ENCODE results near the gene AP4B1. TPM values are rescaled to one million over a fixed set of nuclear protein-coding genes. Genes with fewer than 3 reads are reported as not detected.

Gene AP4B1
- total and polyA plus RNA-seq, 2 of the 13 experiments (the other 11 are each of a cell fraction or from before 2014, with no cell fraction given) = 8.5 to 12.0 TPM

DNA sequence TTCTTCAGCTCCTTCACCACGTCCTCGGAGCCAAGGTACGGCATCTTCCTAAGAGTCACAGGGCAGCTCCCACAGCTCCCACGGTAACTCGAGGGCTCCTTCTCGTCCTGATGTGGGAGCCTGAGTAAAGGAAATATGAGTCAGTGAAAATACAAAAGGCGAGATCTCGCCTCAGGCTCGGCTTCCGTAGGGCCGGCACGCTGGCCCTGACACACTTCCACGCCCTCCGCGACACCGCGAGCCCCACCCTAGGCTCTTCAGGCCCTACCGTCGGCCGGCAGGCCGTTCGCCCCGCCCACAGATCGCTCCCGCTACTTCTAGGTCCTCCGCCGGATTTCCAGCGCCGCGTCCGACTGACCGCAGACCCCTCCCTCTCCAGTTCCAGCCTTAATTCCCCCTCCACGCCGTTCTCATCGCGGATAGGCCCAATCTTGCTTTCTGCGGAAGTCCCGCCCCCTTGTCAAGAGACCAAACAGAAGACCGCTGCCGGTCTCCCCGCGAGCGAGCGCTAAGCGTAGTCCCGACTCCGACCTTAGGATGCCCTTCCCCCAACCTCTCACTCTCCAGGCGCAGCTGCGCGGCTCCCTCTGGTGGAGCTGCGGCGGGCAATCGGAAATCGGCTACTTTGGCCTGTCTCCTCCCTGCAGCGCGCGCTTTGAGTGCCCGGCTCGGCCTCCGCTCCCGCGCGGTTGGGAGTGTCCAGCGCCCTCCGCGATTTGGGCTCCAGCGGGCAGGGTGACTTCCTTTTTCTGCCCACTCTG is at the start of gene AP4B1, which contains the start of gene DCLRE1B (continued):
- peak; percentile 66 for TF ChIP-seq RBFOX2 (IDR thresholded peaks at IDR 0.05; ENCODE audit: low read depth, low read length)
- TF ChIP-seq YEATS4 (CRISPR knock-in tag; IDR thresholded peaks at IDR 0.05; ENCODE audit: borderline replicate concordance) = peak; percentile 95
- peak; percentile 59 for TF ChIP-seq NCOA2 (CRISPR knock-in tag; IDR thresholded peaks at IDR 0.05)
- peak; percentile 96 for TF ChIP-seq SIN3A (IDR thresholded peaks at IDR 0.05; ENCODE audit: borderline replicate concordance, low read depth, low read length)
- no peak for TF ChIP-seq JUNB (CRISPR knock-in tag; IDR thresholded peaks at IDR 0.05; ENCODE audit: borderline replicate concordance)
- peak; percentile 71; the same call in 1 of the 2 replicates for TF ChIP-seq KLF6 (CRISPR knock-in tag; IDR thresholded peaks at IDR 0.05)
- TF ChIP-seq ZNF605 (CRISPR knock-in tag; IDR thresholded peaks at IDR 0.05) = peak; percentile 64; the same call in 1 of the 2 replicates
- TF ChIP-seq ARNT (IDR thresholded peaks at IDR 0.05) = no peak
- no peak for TF ChIP-seq DNMT1 (CRISPR knock-in tag; IDR thresholded peaks at IDR 0.05)
- TF ChIP-seq ZFX (CRISPR knock-in tag; IDR thresholded peaks at IDR 0.05; ENCODE audit: low read depth) = peak; percentile 91
- peak; percentile 48; the same call in 1 of the 2 replicates for TF ChIP-seq SKIL (CRISPR knock-in tag; IDR thresholded peaks at IDR 0.05; ENCODE audit: borderline replicate concordance)
- peak; percentile 39 for TF ChIP-seq ZNF746 (CRISPR knock-in tag; IDR thresholded peaks at IDR 0.05)
- peak; percentile 28; the same call in 1 of the 2 replicates for TF ChIP-seq KDM4B (CRISPR knock-in tag; IDR thresholded peaks at IDR 0.05)
- no peak for TF ChIP-seq ZNF7 (CRISPR knock-in tag; IDR thresholded peaks at IDR 0.05)
- peak; percentile 5 to 39; a peak in 2 of 4 replicates for TF ChIP-seq EP300 (IDR thresholded peaks at IDR 0.05; ENCODE audit: low read depth in 2 of 2, low read length in 2 of 2)
- no peak for TF ChIP-seq EP300 (CRISPR knock-in tag; IDR thresholded peaks at IDR 0.05; ENCODE audit: borderline replicate concordance)
- TF ChIP-seq ZNF569 (CRISPR knock-in tag; IDR thresholded peaks at IDR 0.05; ENCODE audit: borderline replicate concordance) = no peak
- TF ChIP-seq RXRA (CRISPR knock-in tag; IDR thresholded peaks at IDR 0.05) = peak; percentile 72; the same call in 1 of the 2 replicates
- peak; percentile 28 for TF ChIP-seq ZEB1 (IDR thresholded peaks at IDR 0.05; ENCODE audit: insufficient replicate concordance, low read depth)
- TF ChIP-seq FOXK1 (CRISPR knock-in tag; IDR thresholded peaks at IDR 0.05; ENCODE audit: borderline replicate concordance, low read depth) = peak; percentile 50; the same call in 1 of the 2 replicates
- TF ChIP-seq MED1 (CRISPR knock-in tag; IDR thresholded peaks at IDR 0.05) = peak; percentile 30; the same call in 1 of the 2 replicates
- peak; percentile 66; the same call in 1 of the 2 replicates for TF ChIP-seq ZNF747 (CRISPR knock-in tag; IDR thresholded peaks at IDR 0.05; ENCODE audit: borderline replicate concordance)
- TF ChIP-seq NFKBIZ (CRISPR knock-in tag; IDR thresholded peaks at IDR 0.05) = peak; percentile 61; the same call in 1 of the 2 replicates
- 0 out of 2 replicates have a peak, but pooled peaks have one; percentile 58 for TF ChIP-seq REL (CRISPR knock-in tag; conservative IDR thresholded peaks at IDR 0.05)
- TF ChIP-seq, protein P1, sequence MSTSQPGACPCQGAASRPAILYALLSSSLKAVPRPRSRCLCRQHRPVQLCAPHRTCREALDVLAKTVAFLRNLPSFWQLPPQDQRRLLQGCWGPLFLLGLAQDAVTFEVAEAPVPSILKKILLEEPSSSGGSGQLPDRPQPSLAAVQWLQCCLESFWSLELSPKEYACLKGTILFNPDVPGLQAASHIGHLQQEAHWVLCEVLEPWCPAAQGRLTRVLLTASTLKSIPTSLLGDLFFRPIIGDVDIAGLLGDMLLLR (CRISPR knock-in tag; IDR thresholded peaks at IDR 0.05) = peak; percentile 73; the same call in 1 of the 2 replicates
- TF ChIP-seq, protein P2, sequence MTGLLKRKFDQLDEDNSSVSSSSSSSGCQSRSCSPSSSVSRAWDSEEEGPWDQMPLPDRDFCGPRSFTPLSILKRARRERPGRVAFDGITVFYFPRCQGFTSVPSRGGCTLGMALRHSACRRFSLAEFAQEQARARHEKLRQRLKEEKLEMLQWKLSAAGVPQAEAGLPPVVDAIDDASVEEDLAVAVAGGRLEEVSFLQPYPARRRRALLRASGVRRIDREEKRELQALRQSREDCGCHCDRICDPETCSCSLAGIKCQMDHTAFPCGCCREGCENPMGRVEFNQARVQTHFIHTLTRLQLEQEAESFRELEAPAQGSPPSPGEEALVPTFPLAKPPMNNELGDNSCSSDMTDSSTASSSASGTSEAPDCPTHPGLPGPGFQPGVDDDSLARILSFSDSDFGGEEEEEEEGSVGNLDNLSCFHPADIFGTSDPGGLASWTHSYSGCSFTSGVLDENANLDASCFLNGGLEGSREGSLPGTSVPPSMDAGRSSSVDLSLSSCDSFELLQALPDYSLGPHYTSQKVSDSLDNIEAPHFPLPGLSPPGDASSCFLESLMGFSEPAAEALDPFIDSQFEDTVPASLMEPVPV (CRISPR knock-in tag; IDR thresholded peaks at IDR 0.05) = peak; percentile 22; the same call in 1 of the 2 replicates
- 0 out of 2 replicates have a peak, but pooled peaks have one; percentile 16 for TF ChIP-seq ZNF616 (CRISPR knock-in tag; IDR thresholded peaks at IDR 0.05; ENCODE audit: low read depth)

All from HepG2 (cell line).